ENCODE results near the gene MYOZ1. TPM values are rescaled to one million over a fixed set of nuclear protein-coding genes. Genes with fewer than 3 reads are reported as not detected.

Gene MYOZ1
- total RNA-seq, 1 experiment from 2014 or later = 0.22 TPM

- no peak overlapping the region for H3K27ac ChIP-seq
- no peak overlapping the region for H3K4me2 ChIP-seq
- H3K9me2 ChIP-seq (ENCODE audit: insufficient read depth) = no peaks in the 10 kb centered on the region
- 0 out of 2 replicates have a peak, but pooled peaks cover 4% of the 10 kb centered on the region for H3K79me2 ChIP-seq (ENCODE audit: low read depth)
- no TSS peak for BruUV-seq (replicated peaks)
- H3K4me1 ChIP-seq (replicated peaks; ENCODE audit: insufficient read depth) = no peaks in the 10 kb centered on the region
- no peak for DNase-seq
- no peak overlapping the region for H3K4me3 ChIP-seq
- H3K36me3 ChIP-seq (ENCODE audit: low read depth) = no peaks in the 10 kb centered on the region
- H3K9me3 ChIP-seq (ENCODE audit: insufficient read depth, low read depth) = no peaks in the 10 kb centered on the region
- peaks cover 5% of the 10 kb centered on the region; the same call in 1 of the 2 replicates for H3F3A ChIP-seq (ENCODE audit: insufficient read depth, low read depth)
- ChIA-PET CTCF (interaction anchor here (0.7 kb wide), 1 partner anchor 148 kb away, joined by 3 read pairs; no protein-coding TSS in a partner anchor), POLR2A (ENCODE audit: unreplicated experiment) (no interaction called here)
- intact Hi-C loops (cut with micrococcal nuclease; ENCODE audit: unreplicated experiment) = no loop called here
- no peak overlapping the region for H2AFZ ChIP-seq
- no peaks in the 10 kb centered on the region for H3K27me3 ChIP-seq (ENCODE audit: insufficient read depth, low read depth)
- no peaks in the 10 kb centered on the region for H4K20me1 ChIP-seq (ENCODE audit: insufficient read depth)
- no peak for TF ChIP-seq EZH2 (IDR thresholded peaks at IDR 0.05; ENCODE audit: low read depth)
- TF ChIP-seq CTCF (conservative IDR thresholded peaks at IDR 0.05) = no peak
Observed at GRCh38 chr10:73614720-73615119, 26.6 kb downstream of the MYOZ1 start.

- Histone ChIP-seq H3K27ac (no peak overlapping the region), H3F3A (ENCODE audit: insufficient read depth, low read depth) (no peaks in the 10 kb centered on the region), H3K27me3 (ENCODE audit: insufficient read depth, low read depth) (no peaks in the 10 kb centered on the region), H3K9me3 (ENCODE audit: insufficient read depth, low read depth) (no peaks in the 10 kb centered on the region), H3K4me3 (no peak overlapping the region), H3K4me2 (no peak overlapping the region), H4K20me1 (ENCODE audit: insufficient read depth) (no peaks in the 10 kb centered on the region), H3K9me2 (ENCODE audit: insufficient read depth) (no peaks in the 10 kb centered on the region), H2AFZ (no peak overlapping the region), H3K4me1 (replicated peaks; ENCODE audit: insufficient read depth) (no peaks in the 10 kb centered on the region), H3K79me2 (ENCODE audit: low read depth) (no peaks in the 10 kb centered on the region), H3K36me3 (ENCODE audit: low read depth) (no peaks in the 10 kb centered on the region)
- no peak for DNase-seq
- POLR2A ChIA-PET (ENCODE audit: unreplicated experiment) = no interaction called here
- intact Hi-C loops (cut with micrococcal nuclease; ENCODE audit: unreplicated experiment) = no loop called here
- CTCF ChIA-PET = no interaction called here
- no peak for TF ChIP-seq CTCF (conservative IDR thresholded peaks at IDR 0.05)
- TF ChIP-seq EZH2 (IDR thresholded peaks at IDR 0.05; ENCODE audit: low read depth) = no peak
- BruUV-seq (replicated peaks) = no TSS peak
Observed at GRCh38 chr10:73609116-73609515, 32.2 kb downstream of the MYOZ1 start.

GRCh38 chr10:73601486-73601921 is 39.8 kb downstream of the MYOZ1 start:
- POLR2A ChIA-PET (ENCODE audit: unreplicated experiment) = interaction anchor here (0.6 to 1.4 kb wide), 12 partner anchors 10 to 918 kb away, joined by 3 to 28 read pairs (median 5); partner anchors contain the start of genes DNAJC9, PPP3CB and USP54
- Histone ChIP-seq H3K27me3 (ENCODE audit: insufficient read depth, low read depth) (no peaks in the 10 kb centered on the region), H3K79me2 (ENCODE audit: low read depth) (peaks cover 12% of the 10 kb centered on the region; the same call in 1 of the 2 replicates), H3K4me1 (replicated peaks; ENCODE audit: insufficient read depth) (peaks cover 21% of the 10 kb centered on the region), H2AFZ (no peak overlapping the region), H4K20me1 (ENCODE audit: insufficient read depth) (no peaks in the 10 kb centered on the region), H3K4me2 (peak overlapping the region; percentile 66), H3K27ac (peak overlapping the region; percentile 77), H3K36me3 (ENCODE audit: low read depth) (no peaks in the 10 kb centered on the region), H3K9me2 (ENCODE audit: insufficient read depth) (no peaks in the 10 kb centered on the region), H3F3A (ENCODE audit: insufficient read depth, low read depth) (peaks cover 24% of the 10 kb centered on the region), H3K4me3 (peak overlapping the region; percentile 11; the same call in 1 of the 2 replicates), H3K9me3 (ENCODE audit: insufficient read depth, low read depth) (no peaks in the 10 kb centered on the region)
- DNase-seq = peak; percentile 86 to 100
- no peak for TF ChIP-seq EZH2 (IDR thresholded peaks at IDR 0.05; ENCODE audit: low read depth)
- no peak for TF ChIP-seq CTCF (conservative IDR thresholded peaks at IDR 0.05)
- BruUV-seq (replicated peaks) = no TSS peak
- intact Hi-C loops (cut with micrococcal nuclease; ENCODE audit: unreplicated experiment) = loop anchor here (1.0 kb wide), 2 partner anchors 10 to 24 kb away; partner anchors contain the start of gene USP54
- CTCF ChIA-PET = interaction anchor here (0.7 to 1.1 kb wide), 5 partner anchors 23 to 200 kb away, joined by 3 to 5 read pairs (median 4); no protein-coding TSS in a partner anchor

Measured in PC-9 (cell line).